GM21367 (cell line): Measurements from ENCODE around the gene KRTAP4-5.
"Not testable (repeated sequence)": the region's sequence is repeated elsewhere in the genome, so short reads cannot be mapped to it uniquely, and the experiment has no call there.

Experiments
- ATAC-seq: cut with Tn5 transposase; IDR thresholded peaks from one replicate; pipeline ENCODE4 v1.9.1; 2021; ENCODE audit not compliant: unreplicated experiment

KRTAP4-5 gene

DNA sequence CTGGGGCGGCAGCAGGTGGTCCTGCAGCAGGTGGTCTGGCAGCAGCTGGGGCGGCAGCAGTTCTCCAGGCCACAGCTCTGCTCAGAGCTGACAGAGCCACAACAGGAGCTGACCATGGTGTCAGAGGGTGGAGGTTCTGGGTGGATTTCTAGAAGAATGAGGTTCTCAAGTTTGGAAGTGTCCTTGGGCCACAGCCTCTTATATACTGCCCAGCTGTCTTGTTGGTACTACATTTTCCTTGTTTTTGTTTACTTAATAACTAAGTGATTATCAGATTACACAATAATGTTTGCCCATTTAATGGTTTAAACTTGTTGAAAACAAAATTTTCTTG, at the start of gene KRTAP4-5:
KRTAP4-5 (minus strand) TSS at position 174 of the 334 bp plus-strand sequence; CDS start at position 116, 58 bp downstream.
- ATAC-seq: no peak

DNA sequence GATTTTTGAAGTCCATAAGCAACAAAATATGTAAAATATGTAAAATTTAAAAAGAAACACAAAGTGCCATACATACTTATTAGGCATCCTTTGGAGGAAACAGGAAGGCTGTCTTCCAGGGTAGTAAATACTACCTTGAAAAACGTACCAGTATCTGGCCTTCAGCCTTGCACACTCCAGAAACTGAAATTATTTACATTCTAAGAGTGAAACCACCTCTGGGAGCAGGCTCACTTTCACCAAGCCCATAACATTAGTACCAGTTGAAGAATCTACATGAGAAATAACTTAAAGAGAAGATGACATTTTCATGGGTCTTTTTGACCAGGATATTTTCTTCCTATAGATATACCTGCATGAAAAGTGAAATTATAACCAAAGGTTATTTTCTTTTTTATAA, 46.4 kb upstream of the KRTAP4-5 start:
- no peak for ATAC-seq

DNA sequence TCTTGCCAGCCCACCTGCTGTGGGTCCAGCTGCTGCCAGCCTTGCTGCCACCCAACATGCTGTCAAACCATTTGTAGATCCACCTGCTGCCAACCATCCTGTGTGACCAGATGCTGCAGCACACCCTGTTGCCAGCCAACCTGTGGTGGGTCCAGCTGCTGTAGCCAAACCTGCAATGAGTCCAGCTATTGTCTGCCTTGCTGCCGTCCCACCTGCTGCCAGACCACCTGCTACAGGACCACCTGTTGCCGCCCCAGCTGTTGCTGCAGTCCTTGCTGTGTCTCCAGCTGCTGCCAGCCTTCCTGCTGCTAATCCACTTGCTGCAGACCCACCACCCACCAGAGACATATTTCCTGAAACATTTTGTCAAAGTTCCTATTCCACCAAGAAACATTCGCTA, 40.7 kb upstream of the KRTAP4-5 start:
- no peak for ATAC-seq

DNA sequence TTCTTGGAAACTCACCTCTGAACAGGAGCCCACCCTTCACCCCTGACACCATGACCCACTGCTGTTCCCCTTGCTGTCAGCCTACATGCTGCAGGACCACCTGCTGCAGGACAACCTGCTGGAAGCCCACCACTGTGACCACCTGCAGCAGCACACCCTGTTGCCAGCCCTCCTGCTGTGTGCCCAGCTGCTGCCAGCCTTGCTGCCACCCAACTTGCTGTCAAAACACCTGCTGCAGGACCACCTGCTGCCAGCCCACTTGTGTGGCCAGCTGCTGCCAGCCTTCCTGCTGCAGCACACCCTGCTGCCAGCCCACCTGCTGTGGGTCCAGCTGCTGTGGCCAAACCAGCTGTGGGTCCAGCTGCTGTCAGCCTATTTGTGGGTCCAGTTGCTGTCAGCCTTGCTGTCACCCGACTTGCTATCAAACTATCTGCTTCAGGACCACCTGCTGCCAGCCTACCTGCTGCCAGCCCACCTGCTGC, 40.3 kb upstream of the KRTAP4-5 start, which contains the start of gene KRTAP9-1:
KRTAP9-1 (plus strand) TSS at position 51 of the 482 bp plus-strand sequence; CDS start at position 51, 0 bp downstream.
- not testable (repeated sequence) for ATAC-seq

DNA sequence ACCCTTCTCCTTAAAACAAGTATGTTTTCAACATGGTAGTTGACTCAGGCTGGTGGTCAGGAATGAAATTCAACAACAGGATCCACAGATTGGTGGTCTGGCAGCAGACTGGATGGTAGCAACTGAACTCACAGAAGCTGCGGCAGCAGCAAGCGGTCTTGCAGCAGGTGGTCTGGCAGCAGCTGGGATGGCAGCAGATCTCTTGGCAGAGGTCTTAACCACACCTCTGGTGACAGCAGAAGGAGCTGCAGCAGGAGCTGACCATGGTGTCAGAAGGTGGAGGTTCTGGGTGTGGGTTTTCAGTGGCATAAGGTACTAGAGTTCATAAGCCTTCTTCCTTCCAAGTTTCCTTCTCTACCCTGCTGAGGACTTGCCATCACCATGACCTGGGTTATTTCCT, 37.2 kb upstream of the KRTAP4-5 start:
- ATAC-seq: no peak

DNA sequence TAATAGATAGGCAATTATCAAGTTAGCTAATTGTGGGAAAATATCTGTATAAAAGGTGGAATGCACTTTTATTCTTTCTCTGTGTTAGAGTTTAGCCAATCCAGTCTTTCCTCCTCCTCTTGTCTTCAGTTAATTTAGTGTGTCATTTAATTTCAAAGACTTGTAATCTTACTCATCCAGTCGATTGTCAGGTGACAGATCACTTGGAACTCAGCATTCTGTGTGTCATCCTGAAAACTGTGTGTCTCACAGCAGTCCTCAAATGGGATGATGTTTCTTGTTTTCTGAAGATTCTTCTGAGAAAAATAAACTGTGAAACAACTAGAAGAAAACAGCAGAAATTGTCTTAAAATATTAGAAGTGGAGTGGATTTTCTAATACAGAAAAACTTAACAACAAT, 35.4 kb upstream of the KRTAP4-5 start:
- ATAC-seq: no peak

DNA sequence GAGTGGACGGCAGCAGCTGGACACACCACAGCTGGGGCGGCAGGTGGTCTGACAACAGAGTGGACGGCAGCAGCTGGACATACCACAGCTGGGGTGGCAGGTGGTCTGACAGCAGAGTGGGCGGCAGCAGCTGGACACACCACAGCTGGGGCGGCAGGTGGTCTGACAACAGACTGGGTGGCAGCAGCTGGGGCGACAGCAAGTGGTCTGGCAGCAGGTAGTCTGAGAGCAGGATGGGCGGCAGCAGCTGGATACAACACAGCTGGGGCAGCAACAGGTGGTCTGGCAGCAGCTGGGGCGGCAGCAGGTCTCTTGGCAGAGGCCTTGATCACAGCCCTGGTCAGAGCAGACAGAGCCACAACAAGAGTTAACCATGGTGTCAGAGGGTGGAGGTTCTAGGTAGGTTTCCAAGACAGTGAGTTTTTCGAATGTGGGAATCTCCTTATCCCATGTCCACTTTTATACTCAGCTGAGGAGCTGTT, 34.9 kb upstream of the KRTAP4-5 start, which contains the start of gene KRTAP4-1:
KRTAP4-1 (minus strand) TSS at position 432 of the 482 bp plus-strand sequence; CDS start at position 375, 57 bp downstream.
- ATAC-seq: no peak

DNA sequence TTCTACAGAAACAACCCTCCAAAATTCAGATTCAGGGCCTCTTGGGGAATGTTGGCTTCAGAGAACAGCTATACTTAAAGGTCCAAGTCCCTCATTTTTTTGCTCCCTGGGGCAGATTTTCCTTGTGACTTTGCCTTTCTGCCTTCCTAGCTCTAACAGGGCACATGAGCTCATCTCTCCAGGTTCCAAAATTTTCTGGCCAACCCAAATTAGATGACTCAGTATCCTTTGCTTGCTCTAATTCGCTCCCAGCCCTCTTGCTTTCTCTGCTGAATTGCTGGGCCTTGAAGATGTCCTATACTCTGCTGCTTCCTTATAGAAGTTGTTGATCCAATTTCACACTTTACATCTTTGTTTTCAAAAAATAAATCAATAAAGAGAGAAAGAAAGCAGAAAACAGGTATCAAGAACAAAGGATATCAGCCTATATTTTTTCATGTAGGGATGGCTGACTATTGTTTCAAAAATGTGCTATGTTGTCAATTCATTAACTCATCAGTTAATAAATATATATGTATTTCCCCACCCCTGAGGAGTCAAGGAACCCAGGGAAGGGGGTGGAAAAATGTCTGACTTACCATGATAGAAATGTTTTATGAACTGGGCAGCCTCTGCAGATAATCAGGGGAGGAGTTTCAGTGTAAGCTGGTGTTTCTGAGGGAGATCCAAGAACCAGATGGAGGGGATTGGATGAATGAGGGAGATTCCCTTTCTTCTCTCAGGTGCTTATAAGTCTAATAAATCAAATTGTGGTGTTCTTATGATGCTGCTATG, 29.4 kb upstream of the KRTAP4-5 start:
- no peak for ATAC-seq

DNA sequence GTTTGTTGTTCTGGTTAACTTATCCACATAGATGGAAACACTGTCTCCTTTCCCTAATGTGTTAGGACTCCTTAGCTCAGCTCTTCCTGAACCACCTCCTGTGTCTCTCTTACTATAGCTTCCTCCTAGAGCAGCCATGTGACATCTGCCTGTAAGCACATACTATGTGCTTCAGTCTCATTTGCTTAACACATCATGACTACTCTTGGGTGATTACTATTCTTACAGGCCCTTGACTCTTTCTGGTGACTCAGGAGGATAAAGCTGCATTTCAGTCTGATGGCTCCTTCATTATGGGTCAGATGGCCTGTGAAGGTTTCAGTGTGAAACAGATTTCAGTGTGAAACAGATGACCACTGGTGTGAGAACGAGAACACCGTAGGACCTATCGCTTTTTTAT, 28.7 kb upstream of the KRTAP4-5 start:
- ATAC-seq: no peak

DNA sequence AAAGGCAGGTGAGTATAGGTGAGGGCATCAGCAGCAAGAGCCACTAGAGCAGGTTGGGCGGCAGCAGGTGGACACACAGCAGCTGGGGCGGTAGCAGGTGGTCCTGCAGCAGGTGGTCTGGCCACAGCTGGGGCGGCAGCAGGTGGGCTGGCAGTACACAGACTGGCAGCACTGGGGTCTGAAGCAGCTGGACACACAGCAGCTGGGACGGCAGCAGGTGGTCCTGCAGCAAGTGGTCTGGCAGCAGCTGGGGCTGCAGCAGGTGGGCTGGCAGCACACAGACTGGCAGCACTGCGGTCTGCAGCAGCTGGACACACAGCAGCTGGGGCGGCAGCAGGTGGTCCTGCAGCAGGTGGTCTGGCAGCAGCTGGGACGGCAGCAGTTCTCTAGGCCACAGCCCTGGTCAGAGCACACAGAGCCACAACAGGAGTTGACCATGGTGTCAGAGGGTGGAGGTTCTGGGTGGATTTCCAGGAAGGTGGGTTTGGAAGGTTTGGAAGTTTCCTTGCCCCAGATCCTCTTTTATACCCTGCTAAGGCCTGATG, 28.2 kb upstream of the KRTAP4-5 start, which contains the start of gene KRTAP4-2:
KRTAP4-2 (minus strand) TSS at position 495 of the 545 bp plus-strand sequence; CDS start at position 438, 57 bp downstream.
- no peak for ATAC-seq

DNA sequence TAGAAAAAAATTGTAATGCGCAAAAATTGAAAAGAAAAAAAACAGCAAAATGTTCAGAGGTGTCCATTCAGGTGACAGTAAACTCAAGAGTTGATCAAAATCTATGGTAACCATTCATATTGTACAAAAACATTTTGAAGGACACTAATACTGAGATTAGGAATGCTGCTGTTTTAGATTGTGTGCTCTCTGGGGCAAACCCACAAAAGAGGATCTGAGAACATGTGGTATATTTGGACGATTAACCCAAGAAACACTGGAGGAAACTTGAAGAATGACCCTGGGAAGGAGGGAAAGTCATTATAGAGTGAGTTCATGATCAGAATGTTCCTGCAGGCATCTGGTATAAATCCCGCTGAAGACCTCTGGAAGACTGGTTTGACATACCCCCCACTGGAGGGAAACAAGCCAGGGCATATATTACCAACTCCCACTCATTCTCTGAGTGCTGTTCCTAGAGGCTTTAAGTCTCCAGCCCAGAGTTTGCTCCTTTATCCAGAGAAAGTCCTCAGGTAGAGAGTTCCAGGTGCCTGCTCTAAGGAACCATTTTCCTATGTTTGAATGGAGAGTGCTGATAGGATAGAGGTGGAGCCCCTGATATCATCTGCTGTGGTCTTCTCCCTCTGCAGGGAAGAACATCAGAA, 27.2 kb upstream of the KRTAP4-5 start:
- ATAC-seq: no peak

DNA sequence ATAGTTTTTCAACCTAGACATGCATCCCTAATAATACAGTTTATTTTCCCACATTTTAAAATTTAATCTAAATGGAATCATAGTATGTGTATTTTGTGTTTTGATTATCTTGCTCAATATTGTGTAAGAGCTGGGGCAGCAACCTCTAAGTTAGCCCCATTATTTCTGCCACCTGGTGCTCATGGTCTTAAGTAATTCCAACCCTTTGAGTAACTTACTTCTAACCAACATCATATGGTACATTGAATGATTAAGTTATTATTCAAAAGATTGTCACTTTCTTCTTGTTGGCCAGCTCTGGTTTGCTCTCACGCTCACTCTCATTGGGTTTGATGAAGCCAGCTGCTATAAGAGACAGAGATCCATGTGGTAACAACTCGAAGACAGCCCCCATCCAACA, 22.3 kb upstream of the KRTAP4-5 start:
- ATAC-seq: no peak

DNA sequence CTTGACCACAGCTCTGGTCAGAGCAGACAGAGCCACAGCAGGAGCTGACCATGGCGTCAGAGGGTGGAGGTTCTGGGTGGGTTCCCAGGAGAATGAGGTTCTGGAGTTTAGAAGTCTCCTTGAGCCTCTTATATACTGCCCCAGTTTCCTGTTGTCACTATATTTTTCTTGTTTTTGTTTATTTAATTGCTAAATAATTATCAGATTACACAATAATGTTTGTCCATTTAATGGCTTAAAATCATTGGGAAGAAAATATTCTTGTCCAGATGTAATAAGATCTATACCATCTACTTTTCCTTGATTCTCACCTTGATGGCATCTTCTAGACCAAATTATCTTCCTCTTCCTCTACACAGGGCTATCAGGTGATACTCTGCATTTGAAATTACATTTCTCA, 18.5 kb upstream of the KRTAP4-5 start, which contains the start of gene KRTAP4-3:
KRTAP4-3 (minus strand) TSS at position 101 of the 400 bp plus-strand sequence; CDS start at position 52, 49 bp downstream.
- no peak for ATAC-seq

DNA sequence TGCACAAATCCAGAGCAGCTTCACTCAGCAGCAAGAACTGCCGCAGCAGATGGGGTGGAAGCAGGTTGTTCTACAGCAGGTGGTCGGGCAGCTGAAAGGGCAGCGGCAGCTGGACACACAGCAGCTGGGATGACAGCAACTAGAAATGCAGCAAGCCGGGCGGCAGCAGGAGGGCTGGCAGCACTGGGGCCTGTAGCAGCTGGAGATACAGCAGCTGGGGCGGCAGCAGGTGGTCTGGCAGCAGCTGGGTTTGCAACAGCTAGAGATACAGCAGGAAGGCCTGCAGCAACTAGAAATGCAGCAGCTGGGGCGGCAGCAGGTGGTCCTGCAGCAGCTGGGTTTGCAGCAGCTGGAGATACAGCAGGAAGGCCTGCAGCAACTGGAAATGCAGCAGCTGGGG, 17.9 kb upstream of the KRTAP4-5 start:
- no peak for ATAC-seq

DNA sequence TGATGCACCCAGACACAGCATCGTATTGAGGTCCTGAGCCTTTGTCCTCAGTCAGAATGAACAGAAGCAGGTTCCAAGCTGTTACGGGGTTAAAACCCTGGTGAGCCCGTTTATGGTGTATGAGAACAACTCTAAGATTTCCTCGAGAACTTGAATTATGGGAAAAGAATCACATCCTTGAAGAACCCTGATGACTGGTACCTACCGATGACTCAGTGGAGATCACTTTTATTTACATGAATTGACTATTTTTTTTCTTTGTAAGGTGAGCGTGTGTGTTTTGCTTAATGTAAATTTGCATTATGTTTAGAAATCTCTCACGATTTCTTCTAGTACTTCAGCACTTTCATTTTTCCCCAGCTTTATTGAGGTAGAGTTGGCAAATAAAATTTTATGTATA, 14.2 kb upstream of the KRTAP4-5 start:
- no peak for ATAC-seq

DNA sequence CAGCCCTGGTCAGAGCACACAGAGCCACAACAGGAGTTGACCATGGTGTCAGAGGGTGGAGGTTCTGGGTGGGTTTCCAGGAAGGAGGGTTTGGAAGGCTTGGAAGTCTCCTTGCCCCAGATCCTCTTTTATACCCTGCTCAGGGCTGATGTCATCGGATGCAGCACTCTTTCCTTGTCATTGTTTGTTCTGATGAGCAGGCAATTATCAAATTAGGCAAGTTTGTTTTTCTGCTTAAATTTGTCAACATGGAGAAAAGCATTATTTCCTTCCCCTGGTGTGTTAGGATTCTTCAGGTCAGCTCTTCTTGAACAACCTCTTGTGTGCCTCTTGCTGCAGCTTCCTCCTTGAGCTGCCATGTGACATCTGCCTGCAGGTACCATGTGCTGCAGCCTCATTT, 11.0 kb upstream of the KRTAP4-5 start, which contains the start of gene KRTAP4-4:
KRTAP4-4 (minus strand) TSS at position 101 of the 400 bp plus-strand sequence; CDS start at position 44, 57 bp downstream.
- ATAC-seq: no peak

DNA sequence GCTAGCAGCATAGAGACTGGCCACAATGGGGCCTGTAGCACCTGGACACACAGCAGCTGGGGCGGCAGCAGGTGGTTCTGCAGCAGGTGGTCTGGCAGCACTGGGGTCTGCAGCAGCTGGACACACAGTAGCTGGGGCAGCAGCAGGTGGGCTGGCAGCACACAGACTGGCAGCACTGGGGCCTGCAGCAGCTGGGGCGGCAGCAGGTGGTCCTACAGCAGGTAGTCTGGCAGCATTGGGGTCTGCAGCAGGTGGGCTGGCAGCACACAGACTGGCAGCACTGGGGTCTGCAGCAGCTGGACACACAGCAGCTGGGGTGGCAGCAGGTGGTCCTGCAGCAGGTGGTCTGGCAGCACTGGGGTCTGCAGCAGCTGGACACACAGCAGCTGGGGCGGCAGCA, 10.6 kb upstream of the KRTAP4-5 start:
- not testable (repeated sequence) for ATAC-seq

DNA sequence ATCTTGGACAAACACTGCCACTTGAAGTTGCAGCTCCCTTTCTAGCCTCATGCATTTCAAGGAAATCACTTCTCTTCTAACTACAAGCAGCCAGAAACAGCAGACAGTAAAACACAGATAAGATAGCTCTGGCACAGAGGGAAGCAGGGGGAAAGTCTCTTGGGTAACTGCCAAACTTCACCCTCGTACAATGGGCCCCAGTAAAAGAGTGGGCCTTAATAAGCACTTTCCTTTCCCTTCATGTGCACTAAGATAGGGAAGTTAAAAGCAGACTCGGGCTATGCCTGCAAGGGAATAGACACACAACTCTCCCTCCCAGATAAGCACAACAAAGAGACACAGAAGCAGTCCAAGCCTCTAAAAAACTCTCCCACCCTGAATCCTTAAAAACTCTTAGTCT, 4.2 kb upstream of the KRTAP4-5 start:
- ATAC-seq: no peak

DNA sequence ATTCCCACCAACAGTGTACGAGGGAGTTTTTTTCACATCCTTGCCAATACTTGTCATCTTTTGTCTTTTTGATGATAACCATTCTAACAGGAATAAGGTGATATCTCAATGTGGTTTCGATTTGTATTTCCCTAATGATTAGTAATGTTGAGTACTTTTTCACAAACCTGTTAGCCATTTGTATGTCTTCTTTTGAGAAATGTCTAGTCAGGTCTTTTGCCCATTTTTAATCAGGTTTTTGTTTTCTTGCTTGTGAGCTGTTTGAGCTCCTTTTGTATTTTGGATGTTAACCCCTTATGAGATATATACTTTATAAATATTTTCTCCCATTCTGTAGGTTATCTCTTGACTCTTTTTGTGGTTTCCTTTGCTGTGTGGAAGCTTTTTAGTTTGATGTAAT, 1.9 kb upstream of the KRTAP4-5 start:
- no peak for ATAC-seq

DNA sequence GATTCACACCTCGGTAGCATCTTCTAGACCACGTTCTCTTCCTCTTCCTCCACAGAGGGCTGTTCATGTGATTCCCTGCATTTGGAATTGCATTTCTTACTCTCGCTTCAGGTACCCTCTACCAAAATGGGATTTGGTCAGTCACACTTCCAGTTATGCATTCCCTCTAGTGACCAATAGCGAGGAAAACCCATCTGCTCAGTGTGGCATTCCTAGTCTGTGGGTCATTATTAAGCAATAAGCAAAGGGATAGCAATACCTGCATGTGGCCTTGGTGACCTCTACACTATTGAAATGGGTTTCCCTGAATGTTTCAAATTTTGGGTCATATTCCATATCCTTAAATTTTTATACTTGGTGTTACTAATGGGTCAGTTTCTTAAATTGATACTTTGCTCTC, 401 bp upstream of the KRTAP4-5 start:
- ATAC-seq: no peak

DNA sequence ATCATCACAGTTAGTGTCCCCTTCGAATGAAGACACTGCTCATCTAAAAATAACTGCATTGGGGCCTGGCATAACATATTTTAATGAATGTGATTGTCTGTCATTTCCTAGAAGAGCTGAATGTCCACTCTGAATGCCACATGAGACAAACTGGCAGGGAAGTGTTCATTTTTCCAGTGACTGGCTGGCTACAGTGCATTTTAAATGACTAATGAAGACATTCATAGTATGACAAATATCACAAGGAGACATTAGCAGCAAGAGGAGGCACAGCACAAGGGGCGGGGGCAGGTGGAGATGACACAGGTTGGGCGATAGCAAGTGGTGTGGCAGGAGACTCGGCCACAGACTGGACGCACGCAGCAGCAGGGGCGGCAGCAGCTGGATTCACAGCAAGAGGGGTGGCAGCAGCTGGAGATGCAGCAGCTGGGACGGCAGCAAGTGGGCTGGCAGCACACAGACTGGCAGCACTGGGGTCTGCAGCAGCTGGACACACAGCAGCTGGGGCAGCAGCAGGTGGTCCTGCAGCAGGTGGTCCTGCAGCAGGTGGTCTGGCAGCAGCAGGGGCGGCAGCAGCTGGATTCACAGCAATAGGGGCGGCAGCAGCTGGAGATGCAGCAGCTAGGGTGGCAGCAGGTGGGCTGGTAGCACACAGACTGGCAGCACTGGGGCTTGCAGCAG, 514 bp downstream of the KRTAP4-5 start:
- ATAC-seq: not testable (repeated sequence)
